DOHH2 (cell line): ENCODE data around the gene PHACTR2.
"Not testable (repeated sequence)": the region's sequence is repeated elsewhere in the genome, so short reads cannot be mapped to it uniquely, and the experiment has no call there.

Experiments used
- H3F3A ChIP-seq: fragments of 200-600 bp; sonication (generic), shearing (Covaris generic); 2 replicates; pipeline ENCODE4 v1.6.0; 2016; ENCODE audit warnings: antibody characterized with exemption, mild to moderate bottlenecking; ENCODE audit not compliant: control insufficient read depth, insufficient read depth
- H3K27ac ChIP-seq: fragments of 200-600 bp; sonication (generic); 2 replicates; pipeline ENCODE4 v1.5.1; 2014; ENCODE audit warnings: low read depth, mild to moderate bottlenecking, low read length, moderate library complexity
- H3K27me3 ChIP-seq: fragments of 200-600 bp; sonication (generic); 2 replicates; pipeline ENCODE4 v1.6.1; 2014; ENCODE audit warnings: mild to moderate bottlenecking, low read length, mixed read lengths; ENCODE audit not compliant: control insufficient read depth
- H3K36me3 ChIP-seq: fragments of 200-600 bp; sonication (generic); 2 replicates; pipeline ENCODE4 v1.6.1; 2014; ENCODE audit warnings: mild to moderate bottlenecking, low read length, moderate library complexity, mixed read lengths; ENCODE audit not compliant: control insufficient read depth
- H3K4me1 ChIP-seq: fragments of 200-600 bp; sonication (generic); 2 replicates; pipeline ENCODE4 v1.6.1; 2014; ENCODE audit warnings: mild to moderate bottlenecking, low read length, mixed read lengths; ENCODE audit not compliant: control insufficient read depth
- H3K4me2 ChIP-seq: fragments of 200-600 bp; sonication (generic); 2 replicates; pipeline ENCODE4 v1.6.0; 2014; ENCODE audit warnings: mild to moderate bottlenecking, low read length, moderate library complexity
- H3K4me3 ChIP-seq: fragments of 200-600 bp; sonication (generic); 2 replicates; pipeline ENCODE4 v1.5.1; 2014; ENCODE audit warnings: mild to moderate bottlenecking, low read length, mixed read lengths
- H3K79me2 ChIP-seq: fragments of 200-600 bp; sonication (generic); 2 replicates; pipeline ENCODE4 v1.6.1; 2014; ENCODE audit warnings: mild to moderate bottlenecking, low read length, mixed read lengths; ENCODE audit not compliant: control insufficient read depth
- H3K9me2 ChIP-seq: fragments of 200-600 bp; sonication (generic); replicated peaks from 2 replicates; pipeline ENCODE4 v1.6.1; 2014; ENCODE audit warnings: mild to moderate bottlenecking, low read length, mixed read lengths; ENCODE audit not compliant: control insufficient read depth
- H3K9me3 ChIP-seq: fragments of 200-600 bp; sonication (generic); 2 replicates; pipeline ENCODE4 v1.6.1; 2014; ENCODE audit warnings: antibody characterized with exemption, low read length, mixed read lengths; ENCODE audit not compliant: control insufficient read depth, insufficient read depth
- H4K20me1 ChIP-seq: fragments of 200-600 bp; sonication (generic); 2 replicates; pipeline ENCODE4 v1.6.0; 2014; ENCODE audit warnings: low read depth, mild to moderate bottlenecking, antibody characterized with exemption, low read length, moderate library complexity; ENCODE audit not compliant: control insufficient read depth, insufficient read depth
- CTCF ChIP-seq: fragments of 200-600 bp; sonication (generic); IDR thresholded peaks from one replicate; pipeline ENCODE4 v1.5.1; 2014; ENCODE audit warnings: antibody characterized with exemption, mild to moderate bottlenecking, low read depth, low read length; ENCODE audit not compliant: poor library complexity, severe bottlenecking
- EZH2phosphoT487 ChIP-seq: fragments of 200-600 bp; sonication (generic); IDR thresholded peaks from 2 replicates; pipeline ENCODE4 v1.6.1; 2017; ENCODE audit warnings: borderline replicate concordance, mild to moderate bottlenecking, antibody characterized with exemption, low read length, moderate library complexity, mixed read lengths

The PHACTR2 gene

GRCh38 chr6:143867236-143867635, 189.5 kb downstream of the PHACTR2 start:
- Histone ChIP-seq H3K36me3 (peaks cover 33% of the 10 kb centered on the region), H3K79me2 (no peaks in the 10 kb centered on the region), H3K27me3 (no peaks in the 10 kb centered on the region), H3F3A (peaks cover 3% of the 10 kb centered on the region; the same call in 1 of the 2 replicates), H3K4me3 (no peak overlapping the region), H4K20me1 (no peaks in the 10 kb centered on the region), H3K9me3 (no peaks in the 10 kb centered on the region), H3K4me2 (no peak overlapping the region), H3K4me1 (no peaks in the 10 kb centered on the region), H3K9me2 (no peaks in the 10 kb centered on the region), H3K27ac (no peak overlapping the region)
- TF ChIP-seq CTCF (no peak), EZH2phosphoT487 (no peak)

GRCh38 chr6:143868808-143869207, 191.0 kb downstream of the PHACTR2 start:
- peaks cover 21% of the 10 kb centered on the region for H3K36me3 ChIP-seq
- not testable (repeated sequence) for H3F3A ChIP-seq, H4K20me1 ChIP-seq, H3K79me2 ChIP-seq, H3K4me1 ChIP-seq, H3K4me2 ChIP-seq, H3K9me3 ChIP-seq, H3K9me2 ChIP-seq, H3K4me3 ChIP-seq, H3K27ac ChIP-seq, H3K27me3 ChIP-seq

DNA sequence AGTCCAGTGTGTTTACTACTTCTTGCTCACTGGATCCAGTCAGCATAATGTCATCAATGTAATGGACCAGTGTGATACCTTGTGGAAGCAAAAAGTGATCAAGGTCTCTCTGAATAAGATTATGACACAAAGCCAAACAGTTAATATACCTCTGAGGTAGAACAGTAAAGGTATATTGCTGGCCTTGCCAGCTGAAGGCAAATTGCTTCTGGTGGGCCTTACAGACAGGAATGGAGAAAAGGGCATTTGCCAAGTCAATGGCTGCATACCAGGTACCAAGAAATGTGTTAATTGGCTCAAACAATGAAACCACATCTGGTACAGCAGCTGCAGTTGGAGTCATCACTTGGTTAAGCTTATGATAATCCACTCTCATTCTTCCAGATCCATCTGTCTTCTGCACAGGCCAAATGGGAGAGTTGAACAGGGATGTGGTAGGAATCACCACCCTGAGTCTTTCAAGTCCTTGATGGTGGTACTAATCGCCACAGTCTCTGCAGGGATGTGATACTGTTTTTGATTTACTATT, 193.5 kb downstream of the PHACTR2 start:
- not testable (repeated sequence) for H3K4me3 ChIP-seq, H3K9me3 ChIP-seq, H3K9me2 ChIP-seq, H3K36me3 ChIP-seq, H3F3A ChIP-seq, H3K27me3 ChIP-seq, H3K4me1 ChIP-seq, H3K27ac ChIP-seq, H4K20me1 ChIP-seq, H3K4me2 ChIP-seq, H3K79me2 ChIP-seq

GRCh38 chr6:143872201-143872600, 194.4 kb downstream of the PHACTR2 start:
- TF ChIP-seq EZH2phosphoT487, result no peak
- no peak for TF ChIP-seq CTCF
- no peak overlapping the region for H3K4me2 ChIP-seq
- H4K20me1 ChIP-seq, result no peaks in the 10 kb centered on the region
- H3K27me3 ChIP-seq, result no peaks in the 10 kb centered on the region
- H3K9me3 ChIP-seq, result no peaks in the 10 kb centered on the region
- no peaks in the 10 kb centered on the region for H3K4me1 ChIP-seq
- H3K4me3 ChIP-seq, result no peak overlapping the region
- no peak overlapping the region for H3K27ac ChIP-seq
- H3K79me2 ChIP-seq, result no peaks in the 10 kb centered on the region
- no peaks in the 10 kb centered on the region for H3F3A ChIP-seq
- no peaks in the 10 kb centered on the region for H3K36me3 ChIP-seq
- H3K9me2 ChIP-seq, result no peaks in the 10 kb centered on the region

- not testable (repeated sequence) for H3K36me3 ChIP-seq, H3K9me2 ChIP-seq, H3K4me1 ChIP-seq, H3K27me3 ChIP-seq, H3K4me2 ChIP-seq, H3F3A ChIP-seq, H3K79me2 ChIP-seq, H3K4me3 ChIP-seq, H3K27ac ChIP-seq, H4K20me1 ChIP-seq, H3K9me3 ChIP-seq
Measured at GRCh38 chr6:143873600-143873999, 195.8 kb downstream of the PHACTR2 start.

- not testable (repeated sequence) for H3K4me3 ChIP-seq, H3K27me3 ChIP-seq, H3K9me3 ChIP-seq, H3F3A ChIP-seq, H3K36me3 ChIP-seq, H3K79me2 ChIP-seq, H3K4me2 ChIP-seq, H3K4me1 ChIP-seq, H3K27ac ChIP-seq, H3K9me2 ChIP-seq, H4K20me1 ChIP-seq
Measured at GRCh38 chr6:143874503-143874902, 196.7 kb downstream of the PHACTR2 start.
